ENCODE measurements around the gene NDUFB10. TPM values are rescaled to one million over a fixed set of nuclear protein-coding genes. Genes with fewer than 3 reads are reported as not detected.

Gene NDUFB10
- polyA plus RNA-seq, 3 donors: 127 to 137 (median 129) TPM

Other genes with a start within 250 kb of the NDUFB10 start
- gene NME3, start 188.0 kb upstream of the NDUFB10 start, polyA plus RNA-seq (ENCODE audit: insufficient read length in 3 of 3): 10 to 100 TPM; 18.8 to 22.1 (median 19.4) TPM
- gene EME2, start 186.7 kb upstream of the NDUFB10 start, polyA plus RNA-seq (ENCODE audit: insufficient read length in 3 of 3): 1 to 10 TPM; 5.1 to 5.5 (median 5.2) TPM
- gene MRPS34, start 186.4 kb upstream of the NDUFB10 start, polyA plus RNA-seq (ENCODE audit: insufficient read length in 3 of 3): 10 to 100 TPM; 58.1 to 69.6 (median 65.0) TPM
- gene SPSB3, start 177.0 kb upstream of the NDUFB10 start, polyA plus RNA-seq (ENCODE audit: insufficient read length in 3 of 3): 10 to 100 TPM; 30.8 to 35.7 (median 32.5) TPM
- 10 to 100 TPM; 31.1 to 38.7 (median 31.5) TPM for gene NUBP2, start 176.6 kb upstream of the NDUFB10 start, polyA plus RNA-seq (ENCODE audit: insufficient read length in 3 of 3)
- gene IGFALS, start 165.8 kb upstream of the NDUFB10 start, polyA plus RNA-seq (ENCODE audit: insufficient read length in 3 of 3): 1 to 10 TPM; 1.3 to 2.0 (median 2.0) TPM
- gene HAGH, start 132.7 kb upstream of the NDUFB10 start, polyA plus RNA-seq (ENCODE audit: insufficient read length in 3 of 3): 10 to 100 TPM; 35.4 to 44.8 (median 40.1) TPM
- gene FAHD1, start 132.3 kb upstream of the NDUFB10 start, polyA plus RNA-seq (ENCODE audit: insufficient read length in 3 of 3): 10 to 100 TPM; 36.6 to 50.7 (median 48.3) TPM
- 1 to 10 TPM; 1.1 to 1.3 (median 1.3) TPM for gene MEIOB, start 87.4 kb upstream of the NDUFB10 start, polyA plus RNA-seq (ENCODE audit: insufficient read length in 3 of 3)
- under 1 TPM; 0.12 to 0.24 (median 0.17) TPM for gene HS3ST6, start 41.1 kb upstream of the NDUFB10 start, polyA plus RNA-seq (ENCODE audit: insufficient read length in 3 of 3)
- 10 to 100 TPM; 63.0 to 70.1 (median 65.2) TPM for gene MSRB1, start 16.3 kb upstream of the NDUFB10 start, polyA plus RNA-seq (ENCODE audit: insufficient read length in 3 of 3)
- gene RPL3L, start 4.8 kb upstream of the NDUFB10 start, polyA plus RNA-seq (ENCODE audit: insufficient read length in 3 of 3): under 1 TPM; 0.10 to 0.17 (median 0.16) TPM
- gene RPS2, start 5.3 kb downstream of the NDUFB10 start, polyA plus RNA-seq (ENCODE audit: insufficient read length in 3 of 3): 1,000 to 10,000 TPM; 1,774 to 1,944 (median 1,840) TPM
- not detected for gene RNF151, start 7.3 kb downstream of the NDUFB10 start, polyA plus RNA-seq (ENCODE audit: insufficient read length in 3 of 3)
- 10 to 100 TPM; 27.4 to 34.3 (median 32.0) TPM for gene TBL3, start 12.5 kb downstream of the NDUFB10 start, polyA plus RNA-seq (ENCODE audit: insufficient read length in 3 of 3)
- gene NOXO1, start 21.9 kb downstream of the NDUFB10 start, polyA plus RNA-seq (ENCODE audit: insufficient read length in 3 of 3): under 1 TPM; 0.37 to 0.79 (median 0.60) TPM
- gene GFER, start 24.7 kb downstream of the NDUFB10 start, polyA plus RNA-seq (ENCODE audit: insufficient read length in 3 of 3): 10 to 100 TPM; 20.5 to 22.0 (median 21.1) TPM
- gene SYNGR3, start 30.4 kb downstream of the NDUFB10 start, polyA plus RNA-seq (ENCODE audit: insufficient read length in 3 of 3): 1 to 10 TPM; 1.3 to 1.9 (median 1.4) TPM
- 10 to 100 TPM; 14.2 to 16.4 (median 15.4) TPM for gene ZNF598, start 50.3 kb downstream of the NDUFB10 start, polyA plus RNA-seq (ENCODE audit: insufficient read length in 3 of 3)
- gene NPW, start 60.2 kb downstream of the NDUFB10 start, polyA plus RNA-seq (ENCODE audit: insufficient read length in 3 of 3): 1 to 10 TPM; 1.7 to 6.0 (median 3.9) TPM
- 100 to 1,000 TPM in 1 of 3 donors, 10 to 100 TPM in 2; 82.6 to 106 (median 88.6) TPM for gene NHERF2, start 67.4 kb downstream of the NDUFB10 start, polyA plus RNA-seq (ENCODE audit: insufficient read length in 3 of 3)
- gene NTHL1, start 88.3 kb downstream of the NDUFB10 start, polyA plus RNA-seq (ENCODE audit: insufficient read length in 3 of 3): 10 to 100 TPM; 15.4 to 17.7 (median 16.9) TPM
- gene TSC2, start 88.4 kb downstream of the NDUFB10 start, polyA plus RNA-seq (ENCODE audit: insufficient read length in 3 of 3): 100 to 1,000 TPM in 2 of 3 donors, 10 to 100 TPM in 1; 98.9 to 117 (median 108) TPM
- 10 to 100 TPM; 53.0 to 59.6 (median 54.5) TPM for gene PKD1, start 176.4 kb downstream of the NDUFB10 start, polyA plus RNA-seq (ENCODE audit: insufficient read length in 3 of 3)
- gene RAB26, start 189.1 kb downstream of the NDUFB10 start, polyA plus RNA-seq (ENCODE audit: insufficient read length in 3 of 3): 1 to 10 TPM; 2.7 to 3.1 (median 3.0) TPM
- 10 to 100 TPM; 51.4 to 60.4 (median 60.3) TPM for gene TRAF7, start 196.2 kb downstream of the NDUFB10 start, polyA plus RNA-seq (ENCODE audit: insufficient read length in 3 of 3)
- 1 to 10 TPM in 2 of 3 donors, under 1 TPM in 1; 0.92 to 1.4 (median 1.4) TPM for gene CASKIN1, start 237.1 kb downstream of the NDUFB10 start, polyA plus RNA-seq (ENCODE audit: insufficient read length in 3 of 3)
- 10 to 100 TPM; 41.3 to 48.7 (median 43.8) TPM for gene MLST8, start 245.9 kb downstream of the NDUFB10 start, polyA plus RNA-seq (ENCODE audit: insufficient read length in 3 of 3)